Activated CD4-positive, CD25-positive, alpha-beta regulatory T cell treated with anti-CD3 and anti-CD28 coated beads, Interleukin-2, amount 50 U/mL, for 24 hours (primary cell): ENCODE results near the gene MAPK8IP2.

Source experiments
- ATAC-seq, 2 donors: fragments of 150-1000 bp; cut with Tn5 transposase; one replicate each; pipeline ENCODE4 v1.10.0; 2021; ENCODE audit warnings: mild to moderate bottlenecking in 1 of 2, moderate library complexity in 1 of 2

MAPK8IP2 gene

GRCh38 chr22:50576070-50576469 lies 24.5 kb upstream of the MAPK8IP2 start:
- no peak for ATAC-seq

- ATAC-seq: no peak
These were observed 23.5 kb upstream of the MAPK8IP2 start for GRCh38 chr22:50576806-50577696.

DNA sequence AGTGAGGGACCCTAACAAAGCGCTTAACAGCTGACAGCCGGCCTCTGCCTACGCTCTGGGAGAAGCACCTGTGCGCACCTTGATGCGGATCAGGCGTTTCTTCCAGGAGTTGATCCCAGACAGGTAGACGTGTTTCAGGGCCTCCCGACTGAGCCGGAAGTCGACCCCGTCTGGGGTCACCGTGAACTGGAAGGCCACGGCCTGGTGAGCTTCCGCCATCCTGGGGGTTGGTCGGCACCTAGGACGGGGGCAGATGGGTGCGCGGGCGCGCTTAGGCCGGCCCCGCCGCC lies 23.0 kb upstream of the MAPK8IP2 start:
- no peak for ATAC-seq

DNA sequence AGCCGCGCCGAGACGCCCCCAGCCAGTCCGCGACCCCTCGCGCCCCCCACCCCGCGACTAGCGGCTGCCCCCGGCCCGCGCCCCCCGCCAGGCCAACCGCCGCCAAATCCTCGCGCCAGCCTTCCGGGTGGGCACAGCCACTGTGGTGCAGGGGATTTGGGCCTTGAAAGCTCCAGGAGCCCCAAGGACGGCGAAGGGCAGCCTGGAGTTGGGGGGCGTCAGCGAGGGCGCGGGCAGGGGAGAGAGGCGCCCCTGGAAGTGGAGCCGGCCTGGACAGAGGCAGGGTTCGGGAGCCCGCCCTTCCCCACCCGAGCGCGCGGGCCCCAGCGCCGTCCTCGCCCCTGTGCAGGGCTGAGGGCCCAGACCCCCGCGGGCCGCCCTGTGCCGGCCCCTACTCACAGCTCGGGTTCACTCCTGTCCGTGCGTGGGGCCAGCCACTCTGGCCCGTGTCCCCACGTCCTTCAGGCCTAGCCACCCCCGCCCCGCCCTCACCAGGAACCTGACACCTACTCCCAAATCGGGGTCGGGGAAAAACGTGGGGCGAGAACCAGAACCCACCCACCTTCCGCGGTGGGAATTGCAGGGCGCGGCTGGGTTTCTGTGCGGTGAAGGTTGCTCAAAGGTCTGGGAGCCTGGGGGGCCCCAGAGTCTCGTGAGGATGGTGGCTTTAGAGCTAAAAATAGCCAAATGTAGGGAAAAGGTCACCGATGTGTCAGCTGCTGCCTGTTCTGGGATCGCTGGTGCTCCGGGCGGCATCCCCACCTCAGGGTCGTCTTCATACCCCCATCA lies 22.4 kb upstream of the MAPK8IP2 start, which contains the start of gene CPT1B:
Gene CPT1B, minus strand, starts transcription at position 441 of the 789 bp plus-strand sequence. CDS start 512 bp downstream, outside the sequence.
- no peak for ATAC-seq

DNA sequence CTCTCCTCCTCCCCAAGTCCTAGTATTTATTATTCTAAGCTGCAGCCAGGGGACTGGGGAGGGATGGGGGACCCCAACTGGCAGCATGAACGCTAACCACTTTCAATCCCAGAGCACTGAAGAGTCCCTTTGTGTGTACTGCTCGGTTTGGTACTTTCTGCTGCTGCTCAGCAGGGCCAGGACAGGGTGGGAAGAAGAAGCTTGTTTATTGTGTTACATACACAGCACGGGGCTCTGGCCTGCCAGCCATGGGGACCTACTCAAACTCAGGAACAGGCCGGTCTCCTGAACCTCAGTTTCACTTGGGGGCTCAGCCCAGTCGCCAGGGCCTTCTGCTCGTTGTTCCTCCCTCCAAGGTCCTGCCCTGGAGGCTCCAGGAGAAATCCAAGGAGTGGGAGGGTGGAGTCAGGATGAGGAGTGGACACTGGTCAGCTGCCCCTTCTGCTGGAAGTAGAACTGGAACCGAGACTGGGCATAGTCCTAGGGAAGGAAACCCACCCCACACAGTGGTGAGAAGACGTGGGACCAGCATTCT lies 21.8 kb upstream of the MAPK8IP2 start:
- no peak for ATAC-seq

- no peak for ATAC-seq
These were observed 20.8 kb upstream of the MAPK8IP2 start for GRCh38 chr22:50579752-50580151.

- ATAC-seq: no peak
These were observed 19.3 kb upstream of the MAPK8IP2 start for GRCh38 chr22:50581031-50581949.

DNA sequence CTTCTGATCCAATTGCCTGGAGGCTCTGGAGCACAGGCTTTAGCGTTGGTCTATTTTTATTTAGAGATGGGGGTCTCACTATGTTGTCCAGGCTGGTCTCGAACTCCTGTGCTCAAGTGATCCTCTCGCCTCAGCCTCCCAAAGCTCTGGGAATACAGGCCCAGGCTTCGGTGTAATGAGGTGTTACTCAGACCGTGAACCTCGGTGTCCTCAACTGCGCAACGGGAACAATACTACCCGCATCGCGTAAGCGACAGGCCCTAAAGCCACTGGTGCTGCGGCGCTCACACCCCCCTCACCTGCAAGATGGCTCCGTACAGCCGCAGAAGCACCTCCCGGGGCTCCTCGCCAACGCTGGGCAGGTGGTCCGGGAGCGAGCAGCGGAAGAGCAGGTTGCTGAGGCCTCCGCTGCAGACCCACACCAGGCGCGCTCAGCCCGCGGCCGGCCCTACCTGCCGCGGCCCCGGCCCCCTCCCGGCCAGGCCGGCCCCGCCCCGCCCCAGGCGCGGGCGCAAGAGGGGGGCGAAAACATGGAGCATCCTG lies 18.6 kb upstream of the MAPK8IP2 start:
- no peak for ATAC-seq

- peak; percentile 93 for ATAC-seq
These were observed 17.9 kb upstream of the MAPK8IP2 start, which contains the start of gene CHKB for GRCh38 chr22:50582493-50583293. Gene CHKB, minus strand, starts transcription at chr22:50582849. Its CDS starts 68 bp downstream, at chr22:50582781.

GRCh38 chr22:50583294-50583861 lies 17.2 kb upstream of the MAPK8IP2 start:
- ATAC-seq: peak; percentile 6 to 8

DNA sequence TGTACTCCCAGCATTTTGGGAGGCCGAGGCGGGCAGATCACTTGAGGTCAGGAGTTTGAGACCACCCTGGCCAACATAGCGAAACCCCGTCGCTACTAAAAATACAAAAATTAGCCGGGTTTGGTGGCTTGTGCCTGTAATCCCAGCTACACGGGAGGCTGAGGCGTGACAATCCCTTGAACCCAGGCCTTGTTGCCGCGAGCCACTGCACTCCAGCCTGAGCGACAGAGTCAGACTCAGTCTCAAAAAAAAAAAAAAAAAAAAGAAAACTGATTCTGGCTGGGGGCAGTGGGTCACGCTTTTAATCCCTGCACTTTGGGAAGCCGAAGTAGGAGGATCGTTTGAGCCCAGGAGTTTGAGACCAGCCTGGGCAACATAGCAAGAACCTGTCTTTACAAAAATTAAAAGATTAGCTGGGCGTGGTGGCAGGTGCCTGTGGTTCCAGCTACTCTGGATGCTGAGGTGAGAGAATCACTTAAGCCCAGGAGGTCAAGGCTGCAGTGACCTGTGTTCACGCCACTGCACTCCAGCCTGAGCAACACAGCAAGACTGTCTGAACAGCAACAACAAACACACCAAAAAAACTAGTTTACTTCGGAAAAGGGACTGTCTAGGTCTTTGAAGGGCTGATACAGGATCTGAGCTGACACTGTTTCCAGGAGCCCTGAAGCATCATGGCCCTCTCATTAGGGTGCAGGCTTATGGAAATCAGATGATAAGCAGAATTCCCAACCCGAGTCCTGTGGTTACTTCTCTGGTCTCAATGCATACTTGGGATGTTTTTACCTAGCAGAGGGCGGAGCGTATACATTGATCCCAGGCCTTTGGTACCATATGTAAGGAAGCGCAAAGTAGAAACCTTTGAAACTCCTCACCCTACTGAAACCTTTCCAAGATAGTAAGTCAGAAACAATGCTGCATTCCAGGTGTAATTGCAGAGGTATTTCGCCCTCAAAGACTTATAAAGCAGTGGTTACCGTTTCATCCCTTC lies 16.2 kb upstream of the MAPK8IP2 start:
- ATAC-seq: no peak

DNA sequence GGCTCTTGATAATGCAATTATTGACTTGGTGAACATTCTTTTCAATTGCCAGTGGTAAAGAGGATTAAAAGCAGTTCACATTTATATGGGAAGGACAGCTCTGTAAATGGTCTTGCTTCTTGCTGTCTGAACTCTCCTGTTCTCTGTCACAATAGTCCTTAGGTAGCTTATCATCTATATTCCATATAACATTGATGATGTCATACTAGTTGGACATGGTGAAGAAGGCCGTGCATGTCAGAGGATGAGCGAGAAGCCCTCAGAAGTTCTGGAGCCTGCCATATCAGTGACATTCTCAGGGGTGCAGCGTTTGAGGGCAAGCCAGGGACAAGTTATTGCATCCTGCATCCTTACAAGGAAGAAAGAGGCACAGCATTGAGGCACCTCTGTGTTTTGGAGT lies 15.4 kb upstream of the MAPK8IP2 start:
- ATAC-seq: no peak

- no peak for ATAC-seq
These were observed 14.8 kb upstream of the MAPK8IP2 start for GRCh38 chr22:50585781-50586180.

GRCh38 chr22:50586416-50586815 lies 14.2 kb upstream of the MAPK8IP2 start:
- ATAC-seq: no peak

DNA sequence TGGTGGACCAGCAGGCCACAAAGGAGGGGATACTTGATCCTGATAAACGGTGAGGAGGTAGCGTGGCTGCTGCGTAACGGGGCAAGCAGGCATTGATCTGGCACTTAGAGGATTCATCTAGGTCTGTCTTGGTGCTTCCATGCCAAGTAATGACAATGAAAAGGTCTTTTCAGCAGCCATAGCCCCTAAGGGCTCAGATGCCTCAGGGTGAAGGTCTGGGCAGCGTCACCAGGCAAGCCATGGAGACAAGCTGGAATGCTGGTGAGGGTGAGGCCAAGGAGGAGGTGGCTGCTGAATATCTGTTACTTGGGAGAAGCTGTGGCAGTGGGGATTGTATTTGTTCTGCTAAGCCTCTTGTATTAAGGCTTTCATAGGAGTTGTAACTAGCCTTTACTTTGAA lies 13.2 kb upstream of the MAPK8IP2 start:
- ATAC-seq: no peak

DNA sequence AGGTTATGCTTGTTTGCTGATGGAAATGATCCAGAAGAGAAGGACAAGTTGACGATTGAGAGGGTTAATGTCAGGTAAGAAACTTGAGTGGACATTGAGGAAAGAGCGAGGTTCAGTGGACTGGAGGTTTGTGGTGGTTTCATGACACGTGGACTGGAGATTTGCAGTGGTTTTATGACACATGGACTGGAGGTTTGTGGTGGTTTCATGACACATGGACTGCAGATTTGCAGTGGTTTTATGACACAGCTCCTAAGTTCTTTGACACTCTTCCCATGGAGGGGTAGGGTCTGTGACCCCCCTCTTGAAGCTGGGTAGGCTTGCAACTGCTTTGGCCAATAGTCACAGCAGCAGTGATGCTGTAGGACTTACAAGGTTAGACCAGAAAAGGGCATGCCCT lies 5.4 kb upstream of the MAPK8IP2 start:
- no peak for ATAC-seq

DNA sequence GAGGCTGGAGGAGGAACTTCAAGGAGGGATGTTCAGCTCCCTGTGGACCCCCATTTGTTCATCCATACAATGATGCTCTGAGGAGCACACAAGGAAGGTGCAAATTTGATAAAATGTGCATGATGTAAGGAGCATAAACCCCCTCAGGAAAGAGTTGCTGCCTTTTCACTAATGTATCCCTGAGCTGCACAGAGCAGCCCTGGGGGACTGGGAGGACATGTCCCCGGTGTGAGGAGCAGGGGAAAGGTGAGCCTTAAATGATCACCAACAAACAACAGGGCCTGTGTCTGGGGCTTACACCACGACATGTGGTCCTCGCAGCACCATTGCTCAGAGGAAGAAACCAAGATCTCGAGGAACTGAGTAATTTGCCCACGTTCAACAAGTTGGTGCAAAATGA lies 3.5 kb upstream of the MAPK8IP2 start:
- no peak for ATAC-seq

GRCh38 chr22:50599816-50600455 lies 657 bp upstream of the MAPK8IP2 start:
- peak; percentile 66 to 74 for ATAC-seq
